Mucosa of descending colon (tissue), 3 donors: Measurements from ENCODE around the gene NYNRIN. TPM values are rescaled to one million over a fixed set of nuclear protein-coding genes. Genes with fewer than 3 reads are reported as not detected.
A peak's percentile ranks its signal among the peaks of the same experiment; 100 is the strongest.
"Not testable (repeated sequence)": the region's sequence is repeated elsewhere in the genome, so short reads cannot be mapped to it uniquely, and the experiment has no call there.

Source experiments
- ATAC-seq: fragments of 200-7000 bp; cut with Tn5 transposase; one replicate; pipeline ENCODE4 v1.9.1; 2020; ENCODE audit warnings: mild to moderate bottlenecking, moderate library complexity
- DNase-seq, 3 donors: peaks; one replicate each; pipeline ENCODE4 v3.0.0-alpha.2; 2020
- H3K36me3 ChIP-seq: fragments of 200-600 bp; one replicate; pipeline ENCODE4 v1.8.0; 2021; ENCODE audit warnings: low read depth, mild to moderate bottlenecking
- H3K4me1 ChIP-seq: fragments of 200-600 bp; one replicate; pipeline ENCODE4 v1.8.0; 2021; ENCODE audit warnings: low read depth, mild to moderate bottlenecking
- H3K4me3 ChIP-seq: fragments of 200-600 bp; one replicate; pipeline ENCODE4 v1.8.0; 2021; ENCODE audit warnings: mild to moderate bottlenecking
- H3K9me3 ChIP-seq: fragments of 200-600 bp; one replicate; pipeline ENCODE4 v1.8.0; 2021; ENCODE audit warnings: mild to moderate bottlenecking
- intact Hi-C, 2 donors: fragments of 100-400 bp; cut with DNase I in 1 of 2; cut with micrococcal nuclease in 1 of 2; formaldehyde crosslinking; loops; one replicate each; pipeline versions ENCODE4 v1.11.0 to v1.11.1; 2022; cut with DNase I, micrococcal nuclease
- total RNA-seq, 3 donors: library from RNA; stranded (reverse); fragmentation: NEBNext Ultra II Directional in 2 of 3; extraction: Animal tissue kit (Norgen Biotek cat#: 25700) in 2 of 3; gene quantifications; one replicate each; pipeline versions ENCODE4 v1.2.1 to v1.2.4, GENCODE V29; 2021 to 2023
- TF ChIP-seq, protein P1 (sequence below): fragments of 200-600 bp; IDR thresholded peaks from one replicate; pipeline ENCODE4 v1.8.0; 2022; ENCODE audit warnings: antibody characterized with exemption, mild to moderate bottlenecking
- donor health status: DM: no; HTN: no; CAD: no; lungs with moderate emphysema.
- donor health status: DM: no; HTN: no; CAD: no.
- donor health status: DM: no; HTN: yes; CAD: no.

The NYNRIN gene
- total RNA-seq, 3 donors from 2014 or later: 12.1 to 15.8 (median 13.4) TPM

DNA sequence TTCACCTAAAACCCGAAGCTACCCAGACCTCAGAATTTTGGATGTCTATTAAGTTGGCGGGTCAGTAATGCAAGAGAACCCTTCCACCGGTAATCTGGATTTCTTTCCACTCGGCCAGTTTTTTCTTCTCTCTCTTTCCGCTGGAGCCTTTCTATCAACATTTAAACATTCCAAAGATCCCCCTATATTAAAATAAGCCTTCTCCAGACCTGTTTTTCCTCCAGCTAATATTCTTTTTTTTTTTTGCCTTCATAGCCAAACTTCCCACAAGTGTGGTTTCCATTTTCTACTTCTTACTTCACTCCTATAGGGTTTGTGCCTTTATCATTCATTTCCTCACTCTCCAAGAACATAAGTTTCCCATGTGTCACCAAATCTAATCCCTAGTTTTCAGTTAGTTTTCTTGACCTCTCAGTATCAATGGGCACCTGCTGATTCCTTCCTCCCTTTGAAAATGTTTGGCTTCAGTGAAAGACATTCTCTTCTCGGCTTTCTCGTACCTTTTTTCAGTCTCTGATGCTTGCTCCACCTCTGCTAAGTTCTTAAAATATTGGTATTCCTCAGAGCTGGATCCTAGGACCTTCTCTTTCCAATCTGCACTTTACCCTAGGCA lies 44.4 kb downstream of the NYNRIN start:
- ATAC-seq (no peak), DNase-seq (no peak)
- Histone ChIP-seq H3K9me3 (no peaks in the 10 kb centered on the region), H3K4me1 (peaks cover 15% of the 10 kb centered on the region), H3K36me3 (no peaks in the 10 kb centered on the region), H3K4me3 (peak overlapping the region; percentile 57)
- TF ChIP-seq, protein P1, sequence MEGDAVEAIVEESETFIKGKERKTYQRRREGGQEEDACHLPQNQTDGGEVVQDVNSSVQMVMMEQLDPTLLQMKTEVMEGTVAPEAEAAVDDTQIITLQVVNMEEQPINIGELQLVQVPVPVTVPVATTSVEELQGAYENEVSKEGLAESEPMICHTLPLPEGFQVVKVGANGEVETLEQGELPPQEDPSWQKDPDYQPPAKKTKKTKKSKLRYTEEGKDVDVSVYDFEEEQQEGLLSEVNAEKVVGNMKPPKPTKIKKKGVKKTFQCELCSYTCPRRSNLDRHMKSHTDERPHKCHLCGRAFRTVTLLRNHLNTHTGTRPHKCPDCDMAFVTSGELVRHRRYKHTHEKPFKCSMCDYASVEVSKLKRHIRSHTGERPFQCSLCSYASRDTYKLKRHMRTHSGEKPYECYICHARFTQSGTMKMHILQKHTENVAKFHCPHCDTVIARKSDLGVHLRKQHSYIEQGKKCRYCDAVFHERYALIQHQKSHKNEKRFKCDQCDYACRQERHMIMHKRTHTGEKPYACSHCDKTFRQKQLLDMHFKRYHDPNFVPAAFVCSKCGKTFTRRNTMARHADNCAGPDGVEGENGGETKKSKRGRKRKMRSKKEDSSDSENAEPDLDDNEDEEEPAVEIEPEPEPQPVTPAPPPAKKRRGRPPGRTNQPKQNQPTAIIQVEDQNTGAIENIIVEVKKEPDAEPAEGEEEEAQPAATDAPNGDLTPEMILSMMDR: no peak
- intact Hi-C loops: no loop called here

DNA sequence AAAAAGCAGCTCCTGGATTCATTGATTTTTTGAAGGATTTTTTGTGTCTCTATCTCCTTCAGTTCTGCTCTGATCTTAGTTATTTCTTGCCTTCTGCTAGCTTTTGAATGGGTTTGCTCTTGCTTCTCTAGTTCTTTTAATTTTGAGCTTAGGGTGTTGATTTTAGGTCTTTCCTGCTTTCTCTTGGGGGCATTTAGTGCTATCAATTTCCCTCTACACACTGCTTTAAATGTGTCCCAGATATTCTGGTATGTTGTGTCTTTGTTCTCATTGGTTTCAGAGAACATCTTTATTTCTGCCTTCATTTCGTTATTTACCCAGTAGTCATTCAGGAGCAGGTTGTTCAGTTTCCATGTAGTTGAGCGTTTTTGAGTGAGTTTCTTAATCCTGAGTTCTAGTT lies 52.0 kb downstream of the NYNRIN start:
- DNase-seq, ATAC-seq, H3K4me1 ChIP-seq, H3K36me3 ChIP-seq, H3K9me3 ChIP-seq, H3K4me3 ChIP-seq, intact Hi-C loops: not testable (repeated sequence)

DNA sequence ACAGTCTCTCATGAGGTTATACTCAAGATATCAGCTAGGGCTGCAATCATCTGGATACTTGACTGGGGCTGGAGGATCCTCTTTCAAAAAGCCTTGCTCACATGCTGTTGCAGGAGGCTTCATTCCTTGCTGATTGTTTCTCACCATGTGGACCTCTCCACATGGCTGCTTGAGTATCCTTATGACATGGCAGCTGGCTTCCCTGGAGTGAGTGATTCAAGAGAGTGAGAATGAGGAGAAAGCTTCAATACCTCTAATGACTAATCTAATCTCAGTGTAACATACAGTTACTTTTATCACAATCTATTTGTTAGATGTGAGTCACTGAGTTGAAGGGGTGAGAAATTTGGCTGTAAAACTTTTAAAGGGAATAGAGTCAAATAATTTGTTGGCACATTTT lies 58.2 kb downstream of the NYNRIN start:
- DNase-seq (no peak), ATAC-seq (no peak)
- no peak overlapping the region for H3K4me3 ChIP-seq
- H3K4me1 ChIP-seq: no peaks in the 10 kb centered on the region
- intact Hi-C loops: no loop called here
- no peaks in the 10 kb centered on the region for H3K36me3 ChIP-seq
- H3K9me3 ChIP-seq: no peaks in the 10 kb centered on the region
- TF ChIP-seq, protein P1: no peak

DNA sequence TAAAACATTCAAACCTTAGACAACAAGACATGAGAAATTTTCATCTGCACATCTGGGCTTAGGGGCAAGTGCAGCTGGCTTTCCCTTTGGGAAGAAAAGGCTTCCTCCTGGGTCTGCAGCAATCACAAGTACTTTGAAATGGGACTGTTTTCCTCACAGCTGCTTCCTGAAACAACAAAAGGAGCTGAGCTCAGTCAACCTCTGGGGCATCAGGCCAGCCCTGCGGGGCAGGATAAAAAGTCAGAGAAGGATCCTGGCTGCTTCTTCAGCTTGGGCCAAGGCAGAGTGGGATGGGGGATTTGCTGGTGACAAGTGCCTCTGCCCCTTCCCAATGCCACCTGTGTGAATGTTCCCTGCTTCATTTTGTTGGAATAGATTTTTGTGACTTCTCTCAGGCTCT lies 59.9 kb downstream of the NYNRIN start:
- TF ChIP-seq, protein P1: no peak
- DNase-seq (no peak), ATAC-seq (no peak)
- Histone ChIP-seq H3K4me1 (peaks cover 3% of the 10 kb centered on the region), H3K4me3 (no peak overlapping the region), H3K9me3 (no peaks in the 10 kb centered on the region), H3K36me3 (no peaks in the 10 kb centered on the region)
- intact Hi-C loops: no loop called here

DNA sequence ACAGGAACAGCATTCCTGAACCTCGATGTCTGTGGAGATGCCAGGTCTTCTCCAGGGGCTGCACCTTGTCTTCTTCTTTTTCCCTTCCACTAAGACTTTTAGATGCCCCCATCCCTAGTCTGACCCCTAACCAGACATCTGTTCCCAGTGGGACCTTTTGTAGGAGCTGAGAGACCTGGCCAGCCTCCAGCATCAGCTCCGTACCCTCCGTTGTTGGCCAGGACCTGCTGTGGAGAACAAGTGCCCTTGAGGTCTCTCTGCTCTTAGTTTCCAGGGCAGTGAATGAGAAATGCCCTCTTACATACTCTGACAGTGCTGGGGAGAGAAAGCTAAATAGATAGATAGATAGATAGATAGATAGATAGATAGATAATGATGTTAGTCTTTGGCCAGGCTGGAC lies 60.5 kb downstream of the NYNRIN start:
- no peak overlapping the region for H3K4me3 ChIP-seq
- H3K9me3 ChIP-seq: no peaks in the 10 kb centered on the region
- H3K36me3 ChIP-seq: no peaks in the 10 kb centered on the region
- ATAC-seq: no peak
- H3K4me1 ChIP-seq: peaks cover 8% of the 10 kb centered on the region
- intact Hi-C loops: no loop called here
- no peak for DNase-seq
- TF ChIP-seq, protein P1: no peak

DNA sequence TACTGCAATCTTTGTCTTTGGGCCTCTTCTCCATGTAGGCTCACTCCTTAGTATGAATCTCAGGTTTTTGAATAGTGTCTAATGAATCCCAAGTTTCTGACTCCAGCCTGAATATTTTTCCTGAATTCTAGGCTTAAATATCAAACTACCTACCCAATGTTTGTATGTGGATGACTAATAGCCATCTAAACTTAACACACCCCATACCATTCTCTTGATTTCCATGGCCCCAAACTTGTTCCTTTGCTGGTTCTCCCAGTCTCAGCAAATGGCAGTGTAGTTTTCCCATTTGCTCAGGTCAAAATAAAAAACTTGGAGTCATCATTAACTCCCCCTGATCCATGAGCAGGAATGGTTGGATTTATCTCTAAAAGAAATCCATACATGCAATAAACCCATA lies 62.5 kb downstream of the NYNRIN start:
- DNase-seq: no peak
- intact Hi-C loops: no loop called here
- Histone ChIP-seq H3K4me3 (no peak overlapping the region), H3K4me1 (peaks cover 8% of the 10 kb centered on the region), H3K36me3 (no peaks in the 10 kb centered on the region), H3K9me3 (no peaks in the 10 kb centered on the region)
- no peak for ATAC-seq
- TF ChIP-seq, protein P1: no peak
